ENCODE data around the gene TNS3. TPM values are rescaled to one million over a fixed set of nuclear protein-coding genes. Genes with fewer than 3 reads are reported as not detected.

TNS3 gene
- total RNA-seq, 1 experiment from 2014 or later, result 533 TPM

DNA sequence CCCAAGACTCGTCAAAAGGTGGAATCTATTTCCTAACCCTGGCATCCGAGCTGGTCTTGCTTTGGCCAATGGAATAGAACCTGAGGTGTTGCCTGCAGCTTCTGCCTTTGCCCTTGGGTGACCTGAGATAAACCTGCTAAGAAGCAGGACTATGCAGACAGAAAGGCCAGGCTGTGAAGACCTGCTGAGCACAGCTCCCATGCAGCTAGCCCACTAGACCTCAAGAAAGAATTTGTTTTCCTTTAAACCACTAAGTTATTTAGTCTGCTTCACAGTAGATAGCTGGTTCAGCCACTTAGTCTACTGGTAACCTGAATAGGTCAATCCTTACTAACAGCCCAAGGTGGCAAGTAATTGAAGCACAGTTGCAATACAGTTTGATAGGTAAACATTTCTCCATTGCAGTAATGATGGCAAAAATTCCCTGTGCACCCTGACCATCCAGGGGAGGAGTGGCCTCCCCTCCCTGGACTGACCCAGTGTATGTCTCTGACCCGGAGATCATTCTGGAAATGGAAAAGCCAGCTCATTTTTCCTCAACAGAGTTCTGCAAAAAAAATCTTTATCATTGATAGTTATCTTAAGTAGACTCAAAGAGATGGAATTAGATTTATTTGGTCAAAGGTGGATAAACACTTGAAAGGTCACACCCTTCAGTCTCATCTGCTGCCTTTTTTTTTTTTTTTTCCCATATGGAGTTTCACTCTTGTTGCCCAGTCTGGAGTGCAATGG, 20.0 kb downstream of the TNS3 start:
- ChIA-PET POLR2A (interaction anchor here (0.6 to 1.0 kb wide), 3 partner anchors 10 to 205 kb away, joined by 4 to 11 read pairs (median 4); no protein-coding TSS in a partner anchor), CTCF (no interaction called here)
- H3K4me3 ChIP-seq (ENCODE audit: low read depth in 2 of 2, low read length in 2 of 2), result no peak overlapping the region
- no peaks in the 10 kb centered on the region for H3K27me3 ChIP-seq (ENCODE audit: control insufficient read depth, insufficient read depth, low read length)
- peak overlapping the region; percentile 99 for H3K27ac ChIP-seq (ENCODE audit: low read length)
- H3K4me1 ChIP-seq (ENCODE audit: control insufficient read depth, insufficient read depth, low read length), result peaks cover 96% of the 10 kb centered on the region
- DNase-seq (ENCODE audit: low read depth, low spot score), result no peak
- in situ Hi-C loops (cut with HindIII; ENCODE audit: low pct_unique_long_range_greater_than_20kb, low sequenced_read_pairs) (no loop called here), intact Hi-C loops (cut with micrococcal nuclease; ENCODE audit: unreplicated experiment) (no loop called here)
- peak; percentile 13 for ATAC-seq
- no peaks in the 10 kb centered on the region for H3K9me3 ChIP-seq (ENCODE audit: control insufficient read depth, insufficient read depth, low read depth, low read length)
- no TSS peak for BruUV-seq (replicated peaks)
- H3K36me3 ChIP-seq (ENCODE audit: control insufficient read depth, insufficient read depth, low read length), result 0 out of 2 replicates have a peak, but pooled peaks cover 4% of the 10 kb centered on the region
- TF ChIP-seq CTCF (IDR thresholded peaks at IDR 0.05) (no peak), POLR2AphosphoS5 (IDR thresholded peaks at IDR 0.05; ENCODE audit: low read depth, low read length) (no peak), TCF7L2 (IDR thresholded peaks at IDR 0.05; ENCODE audit: low read depth, low read length) (no peak; the same call in 1 of the 2 replicates), SIN3A (IDR thresholded peaks at IDR 0.05; ENCODE audit: borderline replicate concordance, insufficient read depth, low read depth, low read length) (no peak), REST (IDR thresholded peaks at IDR 0.05; ENCODE audit: insufficient read depth in 1 of 2, low read depth in 2 of 2, low read length in 1 of 2) (no peak)

- DNase-seq (ENCODE audit: low read depth, low spot score), result no peak
- intact Hi-C loops (cut with micrococcal nuclease; ENCODE audit: unreplicated experiment) (no loop called here), in situ Hi-C loops (cut with HindIII; ENCODE audit: low pct_unique_long_range_greater_than_20kb, low sequenced_read_pairs) (no loop called here)
- no peak overlapping the region for H3K4me3 ChIP-seq (ENCODE audit: low read depth in 2 of 2, low read length in 2 of 2)
- ChIA-PET POLR2A (interaction anchor here (0.6 kb wide), 2 partner anchors 19 to 713 kb away, joined by 7 to 10 read pairs; no protein-coding TSS in a partner anchor), CTCF (interaction anchor here (0.7 kb wide), 1 partner anchor 261 kb away, joined by 7 read pairs; no protein-coding TSS in a partner anchor)
- H3K27me3 ChIP-seq (ENCODE audit: control insufficient read depth, insufficient read depth, low read length), result no peaks in the 10 kb centered on the region
- H3K27ac ChIP-seq (ENCODE audit: low read length), result peak overlapping the region; percentile 99
- TF ChIP-seq REST (IDR thresholded peaks at IDR 0.05; ENCODE audit: insufficient read depth in 1 of 2, low read depth in 2 of 2, low read length in 1 of 2) (no peak), POLR2AphosphoS5 (IDR thresholded peaks at IDR 0.05; ENCODE audit: low read depth, low read length) (peak; percentile 21; the same call in 1 of the 2 replicates)
- BruUV-seq (replicated peaks), result no TSS peak
- no peaks in the 10 kb centered on the region for H3K9me3 ChIP-seq (ENCODE audit: control insufficient read depth, insufficient read depth, low read depth, low read length)
- no peak for ATAC-seq
- H3K36me3 ChIP-seq (ENCODE audit: control insufficient read depth, insufficient read depth, low read length), result no peaks in the 10 kb centered on the region
- H3K4me1 ChIP-seq (ENCODE audit: control insufficient read depth, insufficient read depth, low read length), result peaks cover 96% of the 10 kb centered on the region
These were observed 22.3 kb downstream of the TNS3 start for GRCh38 chr7:47559306-47560220.
